Trophoblast cell (in vitro differentiated cells and primary cell): Measurements from ENCODE around the gene SPOCK1.
"Not testable (repeated sequence)": the region's sequence is repeated elsewhere in the genome, so short reads cannot be mapped to it uniquely, and the experiment has no call there.

Experiments
- DNase-seq, 2 donors: peaks; one replicate each; pipeline ENCODE4 v3.0.0-alpha.2; 2016
- H2AFZ ChIP-seq: 2 replicates; pipeline ENCODE4 v1.6.1; 2013; ENCODE audit warnings: low read length, moderate library complexity, mild to moderate bottlenecking; ENCODE audit not compliant: insufficient read depth, poor library complexity
- H2AK5ac ChIP-seq: 2 replicates; pipeline ENCODE4 v1.6.1; 2013; ENCODE audit warnings: mild to moderate bottlenecking, low read length
- H2BK120ac ChIP-seq: 2 replicates; pipeline ENCODE4 v1.6.1; 2013; ENCODE audit warnings: low read length, mild to moderate bottlenecking, moderate library complexity; ENCODE audit not compliant: insufficient read depth, poor library complexity
- H2BK12ac ChIP-seq: 2 replicates; pipeline ENCODE4 v1.6.1; 2013; ENCODE audit warnings: mild to moderate bottlenecking, low read length, moderate library complexity
- H2BK5ac ChIP-seq: 2 replicates; pipeline ENCODE4 v1.6.1; 2013; ENCODE audit warnings: low read length, low read depth, moderate library complexity, mild to moderate bottlenecking; ENCODE audit not compliant: poor library complexity
- H3K14ac ChIP-seq: 2 replicates; pipeline ENCODE4 v1.6.1; 2013; ENCODE audit warnings: mild to moderate bottlenecking, low read length
- H3K18ac ChIP-seq: 2 replicates; pipeline ENCODE4 v1.6.1; 2013; ENCODE audit warnings: mild to moderate bottlenecking, low read length
- H3K23ac ChIP-seq: 2 replicates; pipeline ENCODE4 v1.6.1; 2013; ENCODE audit warnings: low read length
- H3K27ac ChIP-seq: 2 replicates; pipeline ENCODE4 v1.5.1; 2013; ENCODE audit warnings: low read depth, mild to moderate bottlenecking, inconsistent platforms, low read length, moderate library complexity
- H3K27me3 ChIP-seq: 2 replicates; pipeline ENCODE4 v1.6.1; 2013; ENCODE audit warnings: inconsistent platforms, mild to moderate bottlenecking, low read length, moderate library complexity; ENCODE audit not compliant: insufficient read depth
- H3K36me3 ChIP-seq, 2 experiments: 1 replicate in 1 of 2; 2 replicates in 1 of 2; pipeline ENCODE4 v1.6.1; 2013; ENCODE audit warnings: low read length in 2 of 2, mild to moderate bottlenecking in 2 of 2, moderate library complexity in 1 of 2; ENCODE audit not compliant: insufficient read depth in 2 of 2, control insufficient read depth in 1 of 2
- H3K4ac ChIP-seq: 2 replicates; pipeline ENCODE4 v1.6.1; 2013; ENCODE audit warnings: low read depth, mild to moderate bottlenecking, low read length, moderate library complexity
- H3K4me1 ChIP-seq, 2 experiments: 1 replicate in 1 of 2; 2 replicates in 1 of 2; pipeline ENCODE4 v1.6.1; 2013; ENCODE audit warnings: low read length in 2 of 2, mild to moderate bottlenecking in 2 of 2, moderate library complexity in 1 of 2; ENCODE audit not compliant: insufficient read depth in 2 of 2, control insufficient read depth in 1 of 2
- H3K4me2 ChIP-seq: 2 replicates; pipeline ENCODE4 v1.6.1; 2013; ENCODE audit warnings: inconsistent platforms, mild to moderate bottlenecking, low read length, moderate library complexity
- H3K4me3 ChIP-seq: 2 replicates; pipeline ENCODE4 v1.5.1; 2013; ENCODE audit warnings: mild to moderate bottlenecking, low read depth, low read length, inconsistent platforms
- H3K79me1 ChIP-seq: one replicate; pipeline ENCODE4 v1.6.1; 2013; ENCODE audit warnings: low read length
- H3K79me2 ChIP-seq: 2 replicates; pipeline ENCODE4 v1.6.1; 2013; ENCODE audit warnings: low read length, mild to moderate bottlenecking; ENCODE audit not compliant: control insufficient read depth, insufficient read depth, poor library complexity
- H3K9ac ChIP-seq: 2 replicates; pipeline ENCODE4 v1.6.1; 2013; ENCODE audit warnings: mild to moderate bottlenecking, low read length
- H3K9me3 ChIP-seq: 2 replicates; pipeline ENCODE4 v1.6.1; 2013; ENCODE audit warnings: low read depth, mild to moderate bottlenecking, control low read depth, inconsistent platforms, low read length; ENCODE audit not compliant: insufficient read depth
- H4K12ac ChIP-seq: 2 replicates; pipeline ENCODE4 v1.6.1; 2013; ENCODE audit warnings: low read depth, mild to moderate bottlenecking, low read length, moderate library complexity
- H4K8ac ChIP-seq: 2 replicates; pipeline ENCODE4 v1.6.1; 2013; ENCODE audit warnings: low read depth, mild to moderate bottlenecking, low read length, moderate library complexity
- H4K91ac ChIP-seq: one replicate; pipeline ENCODE4 v1.6.1; 2013; ENCODE audit warnings: low read depth, mild to moderate bottlenecking, low read length, moderate library complexity
- WGBS: extraction: QIAGEN DNeasy Blood & Tissue Kit; methylation state at CpG from one replicate; pipeline ENCODE4 v1.1.7; 2013; ENCODE audit warnings: missing lambda C conversion rate; ENCODE audit not compliant: insufficient read length, insufficient coverage; ENCODE audit errors: extremely low coverage; 5-methylcytosine and 5-hydroxymethylcytosine counted together

SPOCK1 gene

DNA sequence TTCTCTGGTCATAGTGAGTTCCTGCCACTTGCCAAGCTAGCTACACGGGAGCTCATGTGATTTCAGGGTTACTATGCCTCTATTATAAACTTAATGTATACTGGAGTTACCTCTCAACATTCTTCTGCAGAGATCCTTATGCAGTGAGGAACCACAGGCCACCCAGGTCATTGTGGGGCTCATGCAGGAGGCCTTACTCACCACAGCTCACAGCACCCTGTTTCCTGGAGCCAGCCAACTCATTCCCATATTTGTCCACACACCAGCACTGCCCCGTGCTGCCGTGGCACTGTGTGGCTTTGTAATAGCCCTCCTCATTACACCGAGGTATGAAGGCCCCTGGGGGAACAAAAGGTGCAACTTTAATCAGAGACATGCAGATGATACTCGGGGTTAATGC lies 520.0 kb downstream of the SPOCK1 start:
- Histone ChIP-seq H4K12ac (no peak overlapping the region), H4K91ac (no peak overlapping the region), H2AFZ (no peak overlapping the region), H3K4me2 (no peak overlapping the region), H3K23ac (no peak overlapping the region), H3K79me1 (no peaks in the 10 kb centered on the region), H3K4me1 (no peaks in the 10 kb centered on the region), H3K79me2 (no peaks in the 10 kb centered on the region), H3K9me3 (no peaks in the 10 kb centered on the region), H2BK120ac (no peak overlapping the region), H3K27me3 (no peaks in the 10 kb centered on the region), H2BK12ac (no peak overlapping the region), H3K27ac (no peak overlapping the region), H2AK5ac (no peak overlapping the region), H3K4ac (no peak overlapping the region), H3K4me3 (no peak overlapping the region), H4K8ac (no peak overlapping the region), H3K36me3 (no peaks in the 10 kb centered on the region), H3K14ac (no peak overlapping the region), H3K18ac (no peak overlapping the region), H3K9ac (no peak overlapping the region), H2BK5ac (no peak overlapping the region)
- no CpG with 5 or more reads among the region's 5 CpGs for WGBS
- DNase-seq, result no peak

DNA sequence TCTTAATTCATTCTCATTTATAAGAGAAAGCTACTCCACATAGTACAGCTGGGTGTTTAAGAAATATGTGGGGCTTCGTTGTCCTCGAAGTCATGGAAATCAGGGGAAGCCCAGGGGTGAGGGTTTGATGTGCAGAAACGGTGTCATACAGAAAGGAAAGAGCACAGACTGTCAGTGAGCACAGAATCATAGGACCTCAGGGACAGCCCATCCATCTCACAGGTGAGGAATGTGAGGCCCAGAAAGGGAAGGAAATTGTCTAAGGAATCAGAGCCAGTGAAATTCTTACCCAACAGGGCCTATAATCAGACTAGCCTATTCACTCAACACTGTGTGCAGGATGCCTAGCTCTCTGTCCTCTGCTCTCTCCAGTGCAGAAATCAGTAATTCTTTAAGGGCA lies 535.6 kb downstream of the SPOCK1 start:
- Histone ChIP-seq H3K79me2 (no peaks in the 10 kb centered on the region), H3K9me3 (no peaks in the 10 kb centered on the region)

DNA sequence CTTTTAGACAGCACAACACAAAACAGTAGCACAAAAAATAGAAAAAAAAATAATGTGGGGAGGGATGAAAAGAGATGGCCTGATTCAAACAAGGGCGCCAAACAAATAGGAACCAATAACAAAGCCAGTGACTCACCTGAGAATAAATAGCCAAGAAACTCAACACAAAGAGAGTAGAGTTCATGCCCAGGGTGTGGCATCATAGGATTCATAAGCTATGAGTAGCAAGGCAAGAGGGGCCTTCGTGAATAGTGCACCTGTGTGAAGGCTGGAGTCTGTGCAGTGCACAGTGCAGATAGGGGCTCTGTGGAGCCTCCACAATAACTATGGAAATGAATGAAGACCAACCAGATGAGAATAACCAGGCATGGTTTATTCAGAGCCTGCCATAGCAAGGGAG lies 541.7 kb downstream of the SPOCK1 start:
- no CpG with 5 or more reads among the region's 2 CpGs for WGBS

More for the DNA sequence above, 535.6 kb downstream of the SPOCK1 start:
- no peak overlapping the region for H2BK5ac ChIP-seq
- H3K79me1 ChIP-seq, result no peaks in the 10 kb centered on the region
- H3K23ac ChIP-seq, result no peak overlapping the region
- DNase-seq, result no peak
- H3K4me3 ChIP-seq, result no peak overlapping the region
- no peak overlapping the region for H4K12ac ChIP-seq
- WGBS, result no CpG with 5 or more reads among the region's 3 CpGs
- H4K8ac ChIP-seq, result no peak overlapping the region
- no peak overlapping the region for H2AK5ac ChIP-seq
- H3K4me2 ChIP-seq, result no peak overlapping the region
- no peaks in the 10 kb centered on the region for H3K36me3 ChIP-seq
- no peak overlapping the region for H2BK120ac ChIP-seq
- no peak overlapping the region for H3K14ac ChIP-seq
- no peak overlapping the region for H3K4ac ChIP-seq
- no peak overlapping the region for H2BK12ac ChIP-seq
- no peak overlapping the region for H2AFZ ChIP-seq
- no peak overlapping the region for H3K18ac ChIP-seq
- H4K91ac ChIP-seq, result no peak overlapping the region
- H3K9ac ChIP-seq, result no peak overlapping the region
- H3K27ac ChIP-seq, result no peak overlapping the region
- H3K27me3 ChIP-seq, result no peaks in the 10 kb centered on the region
- H3K4me1 ChIP-seq, result no peaks in the 10 kb centered on the region

GRCh38 chr5:136954142-136954541 lies 545.0 kb downstream of the SPOCK1 start:
- not testable (repeated sequence) for H3K18ac ChIP-seq, H3K4me2 ChIP-seq, H2AK5ac ChIP-seq, H3K4ac ChIP-seq, H4K12ac ChIP-seq, H3K14ac ChIP-seq, H3K4me3 ChIP-seq, H3K79me1 ChIP-seq, H2BK5ac ChIP-seq, H3K36me3 ChIP-seq, H3K27me3 ChIP-seq, H3K23ac ChIP-seq, H3K27ac ChIP-seq, H2AFZ ChIP-seq, H3K4me1 ChIP-seq, DNase-seq, H3K9me3 ChIP-seq, H4K91ac ChIP-seq, H3K79me2 ChIP-seq, H4K8ac ChIP-seq, H3K9ac ChIP-seq, H2BK12ac ChIP-seq, H2BK120ac ChIP-seq
- WGBS, result no CpG with 5 or more reads among the region's 5 CpGs

More for the DNA sequence above, 541.7 kb downstream of the SPOCK1 start:
- H3K23ac ChIP-seq, result no peak overlapping the region
- H4K8ac ChIP-seq, result no peak overlapping the region
- no peak overlapping the region for H4K91ac ChIP-seq
- no peak overlapping the region for H2AK5ac ChIP-seq
- no peaks in the 10 kb centered on the region for H3K36me3 ChIP-seq
- H3K9ac ChIP-seq, result no peak overlapping the region
- H2AFZ ChIP-seq, result no peak overlapping the region
- H3K4ac ChIP-seq, result no peak overlapping the region
- H2BK120ac ChIP-seq, result no peak overlapping the region
- no peak for DNase-seq
- no peak overlapping the region for H4K12ac ChIP-seq
- no peak overlapping the region for H3K4me3 ChIP-seq
- no peak overlapping the region for H3K27ac ChIP-seq
- H3K18ac ChIP-seq, result no peak overlapping the region
- H3K9me3 ChIP-seq, result no peaks in the 10 kb centered on the region
- H2BK5ac ChIP-seq, result no peak overlapping the region
- no peaks in the 10 kb centered on the region for H3K79me2 ChIP-seq
- H2BK12ac ChIP-seq, result no peak overlapping the region
- H3K79me1 ChIP-seq, result no peaks in the 10 kb centered on the region
- H3K14ac ChIP-seq, result no peak overlapping the region
- no peaks in the 10 kb centered on the region for H3K27me3 ChIP-seq
- H3K4me1 ChIP-seq, result no peaks in the 10 kb centered on the region
- H3K4me2 ChIP-seq, result no peak overlapping the region
